Ascending aorta (tissue), 2 donors: ENCODE results near the gene XBP1. TPM values are rescaled to one million over a fixed set of nuclear protein-coding genes. Genes with fewer than 3 reads are reported as not detected.

Source experiments
- DNase-seq, 2 donors: peaks; one replicate each; pipeline ENCODE4 v3.0.0-alpha.2; 2019; ENCODE audit warnings: low spot score in 2 of 2
- H3K27ac ChIP-seq, 2 donors: fragments of 200-600 bp; sonication (generic); one replicate each; pipeline ENCODE4 v1.5.1; 2016 to 2017; ENCODE audit warnings: mild to moderate bottlenecking in 1 of 2
- H3K27me3 ChIP-seq: fragments of 200-600 bp; sonication (generic); one replicate; pipeline ENCODE4 v1.5.1; 2017
- H3K36me3 ChIP-seq, 2 donors: fragments of 200-600 bp; sonication (generic); one replicate each; pipeline ENCODE4 v1.5.1; 2016
- H3K4me1 ChIP-seq, 2 donors: fragments of 200-600 bp; sonication (generic); one replicate each; pipeline ENCODE4 v1.5.1; 2016 to 2017; ENCODE audit warnings: mild to moderate bottlenecking in 1 of 2
- H3K4me3 ChIP-seq, 2 donors: fragments of 200-600 bp; sonication (generic); one replicate each; pipeline ENCODE4 v1.5.1; 2016 to 2017; ENCODE audit warnings: mild to moderate bottlenecking in 1 of 2
- H3K9me3 ChIP-seq, 2 donors: fragments of 200-600 bp; sonication (generic); one replicate each; pipeline ENCODE4 v1.5.1; 2016
- intact Hi-C: fragments of 100-400 bp; cut with DNase I; formaldehyde crosslinking; loops from one replicate; pipeline ENCODE4 v1.15.1; 2023
- total RNA-seq: library from RNA; depleted of rRNA; stranded (reverse); fragments of >200 nt; gene quantifications from one replicate; pipeline ENCODE4 v1.1.0, GENCODE V29; 2016
- TF ChIP-seq, protein P1 (sequence below), 3 experiments: fragments of 200-600 bp in 2 of 3; fragments of 450-650 bp in 1 of 3; sonication (generic) in 2 of 3; IDR thresholded peaks; one replicate each; pipeline ENCODE4 v1.5.1; 2016 to 2019; ENCODE audit warnings: antibody characterized with exemption in 3 of 3, mild to moderate bottlenecking in 1 of 3, moderate library complexity in 1 of 3

The XBP1 gene
- total RNA-seq, 1 donor from 2014 or later = 158 TPM

DNA sequence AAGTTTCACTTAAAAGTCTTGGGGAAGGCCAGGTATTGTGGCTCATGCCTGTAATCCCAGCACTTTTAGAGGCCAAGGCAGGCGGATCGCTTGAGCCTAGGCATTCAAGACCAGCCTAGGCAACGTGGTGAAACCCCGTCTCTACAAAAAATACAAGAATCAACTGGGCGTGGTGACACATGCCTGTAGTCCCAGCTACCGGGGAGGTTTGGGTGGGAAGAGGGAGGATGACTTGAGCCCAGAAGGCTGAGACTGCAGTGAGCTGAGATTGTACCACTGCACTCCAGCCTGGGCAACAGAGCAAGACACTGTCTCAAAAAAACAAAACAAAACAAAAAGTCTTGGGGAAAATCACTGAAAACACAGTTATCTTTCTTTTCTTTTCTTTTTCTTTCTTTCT lies 15.4 kb upstream of the XBP1 start:
- no peak for DNase-seq
- no peak overlapping the region for H3K27ac ChIP-seq
- intact Hi-C loops = no loop called here

GRCh38 chr22:28815111-28815510 lies 14.7 kb upstream of the XBP1 start:
- Histone ChIP-seq H3K4me1 (peaks cover 0 to 12% of the 10 kb centered on the region in 2 donors), H3K36me3 (peaks cover 0 to 3% of the 10 kb centered on the region in 2 donors), H3K27me3 (no peaks in the 10 kb centered on the region), H3K27ac (no peak overlapping the region), H3K4me3 (no peak overlapping the region), H3K9me3 (no peaks in the 10 kb centered on the region)
- no peak for DNase-seq
- intact Hi-C loops = no loop called here
- TF ChIP-seq, protein P1, sequence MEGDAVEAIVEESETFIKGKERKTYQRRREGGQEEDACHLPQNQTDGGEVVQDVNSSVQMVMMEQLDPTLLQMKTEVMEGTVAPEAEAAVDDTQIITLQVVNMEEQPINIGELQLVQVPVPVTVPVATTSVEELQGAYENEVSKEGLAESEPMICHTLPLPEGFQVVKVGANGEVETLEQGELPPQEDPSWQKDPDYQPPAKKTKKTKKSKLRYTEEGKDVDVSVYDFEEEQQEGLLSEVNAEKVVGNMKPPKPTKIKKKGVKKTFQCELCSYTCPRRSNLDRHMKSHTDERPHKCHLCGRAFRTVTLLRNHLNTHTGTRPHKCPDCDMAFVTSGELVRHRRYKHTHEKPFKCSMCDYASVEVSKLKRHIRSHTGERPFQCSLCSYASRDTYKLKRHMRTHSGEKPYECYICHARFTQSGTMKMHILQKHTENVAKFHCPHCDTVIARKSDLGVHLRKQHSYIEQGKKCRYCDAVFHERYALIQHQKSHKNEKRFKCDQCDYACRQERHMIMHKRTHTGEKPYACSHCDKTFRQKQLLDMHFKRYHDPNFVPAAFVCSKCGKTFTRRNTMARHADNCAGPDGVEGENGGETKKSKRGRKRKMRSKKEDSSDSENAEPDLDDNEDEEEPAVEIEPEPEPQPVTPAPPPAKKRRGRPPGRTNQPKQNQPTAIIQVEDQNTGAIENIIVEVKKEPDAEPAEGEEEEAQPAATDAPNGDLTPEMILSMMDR (IDR thresholded peaks at IDR 0.05) = no peak

More for the DNA sequence above, 15.4 kb upstream of the XBP1 start:
- TF ChIP-seq, protein P1 (IDR thresholded peaks at IDR 0.05) = no peak
- H3K36me3 ChIP-seq = peaks cover 0 to 3% of the 10 kb centered on the region in 2 donors
- no peaks in the 10 kb centered on the region for H3K27me3 ChIP-seq
- no peak overlapping the region for H3K4me3 ChIP-seq
- H3K9me3 ChIP-seq = no peaks in the 10 kb centered on the region
- H3K4me1 ChIP-seq = peaks cover 0 to 12% of the 10 kb centered on the region in 2 donors

DNA sequence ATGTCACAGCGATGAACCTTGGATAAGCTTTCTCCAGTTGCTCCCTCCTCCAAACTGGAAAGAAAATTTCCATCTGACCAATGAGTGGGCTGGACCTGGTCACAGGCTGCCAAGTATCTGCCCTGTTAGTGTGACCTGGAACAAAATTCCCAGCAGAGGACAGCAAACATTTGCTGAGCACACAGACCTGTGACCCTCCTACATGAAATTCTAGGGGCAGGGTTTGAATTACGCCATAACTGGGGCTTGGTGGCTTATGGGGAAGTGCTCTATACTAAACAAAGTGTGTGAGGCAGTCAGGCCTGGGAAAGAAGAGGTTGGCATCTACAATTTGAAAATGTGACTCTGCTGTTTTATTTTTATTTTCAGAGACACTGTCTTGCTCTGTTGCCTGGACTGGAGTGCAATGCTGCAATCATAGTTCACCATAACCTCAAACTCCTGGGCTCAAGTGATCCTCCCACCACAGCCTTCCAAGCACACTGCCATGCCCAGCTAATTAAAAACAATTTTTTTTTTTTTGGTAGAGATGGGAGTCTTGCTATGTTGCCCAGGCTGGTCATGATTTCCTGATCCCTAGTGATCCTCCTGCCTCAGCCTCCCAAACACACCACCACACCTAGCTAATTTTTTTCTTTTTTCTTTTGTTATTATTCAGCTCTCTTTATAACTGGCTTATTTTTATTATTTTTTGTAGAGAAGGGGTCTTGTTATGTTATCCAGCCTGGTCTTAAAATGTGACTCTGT lies 13.6 kb upstream of the XBP1 start:
- DNase-seq = peak in 1 of 2 donors; percentile 15
- TF ChIP-seq, protein P1 (IDR thresholded peaks at IDR 0.05) = no peak
- intact Hi-C loops = no loop called here

DNA sequence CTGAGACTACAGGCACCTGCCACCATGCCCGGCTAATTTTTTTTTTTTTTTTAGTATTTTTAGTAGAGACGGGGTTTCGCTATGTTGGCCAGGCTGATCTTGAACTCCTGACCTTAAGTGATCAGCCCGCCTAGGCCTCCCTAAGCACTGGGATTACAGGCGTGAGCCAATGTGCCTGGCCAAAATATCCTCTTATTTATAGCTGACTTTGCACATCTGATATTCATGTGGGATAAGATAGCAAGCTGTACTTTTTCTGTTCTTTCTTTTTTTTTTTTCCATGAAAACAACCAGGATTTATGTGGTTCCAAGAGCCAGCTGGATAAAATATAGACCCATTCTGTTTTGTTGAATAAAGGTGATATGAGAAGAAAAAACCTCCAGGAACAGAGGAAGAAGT lies 12.1 kb upstream of the XBP1 start:
- Histone ChIP-seq H3K27ac (peak overlapping the region in 1 of 2 donors; percentile 7), H3K36me3 (peaks cover 0 to 3% of the 10 kb centered on the region in 2 donors), H3K4me3 (no peak overlapping the region), H3K9me3 (no peaks in the 10 kb centered on the region), H3K4me1 (peaks cover 0 to 3% of the 10 kb centered on the region in 2 donors), H3K27me3 (no peaks in the 10 kb centered on the region)
- no peak for DNase-seq
- TF ChIP-seq, protein P1 (IDR thresholded peaks at IDR 0.05) = no peak
- intact Hi-C loops = no loop called here

More for the DNA sequence above, 13.6 kb upstream of the XBP1 start:
- Histone ChIP-seq H3K9me3 (no peaks in the 10 kb centered on the region), H3K27me3 (no peaks in the 10 kb centered on the region), H3K4me1 (peaks cover 0 to 8% of the 10 kb centered on the region in 2 donors), H3K27ac (no peak overlapping the region), H3K4me3 (no peak overlapping the region), H3K36me3 (peaks cover 0 to 3% of the 10 kb centered on the region in 2 donors)

GRCh38 chr22:28810821-28811491 lies 10.6 kb upstream of the XBP1 start:
- Histone ChIP-seq H3K9me3 (no peaks in the 10 kb centered on the region), H3K27ac (peak overlapping the region in 1 of 2 donors; percentile 37), H3K4me1 (peaks cover 0 to 3% of the 10 kb centered on the region in 2 donors), H3K4me3 (no peak overlapping the region), H3K27me3 (no peaks in the 10 kb centered on the region), H3K36me3 (peaks cover 0 to 3% of the 10 kb centered on the region in 2 donors)
- DNase-seq = no peak
- intact Hi-C loops = no loop called here
- TF ChIP-seq, protein P1 (IDR thresholded peaks at IDR 0.05) = no peak
